ENCODE data around the gene ATP6V0D1.

DNA sequence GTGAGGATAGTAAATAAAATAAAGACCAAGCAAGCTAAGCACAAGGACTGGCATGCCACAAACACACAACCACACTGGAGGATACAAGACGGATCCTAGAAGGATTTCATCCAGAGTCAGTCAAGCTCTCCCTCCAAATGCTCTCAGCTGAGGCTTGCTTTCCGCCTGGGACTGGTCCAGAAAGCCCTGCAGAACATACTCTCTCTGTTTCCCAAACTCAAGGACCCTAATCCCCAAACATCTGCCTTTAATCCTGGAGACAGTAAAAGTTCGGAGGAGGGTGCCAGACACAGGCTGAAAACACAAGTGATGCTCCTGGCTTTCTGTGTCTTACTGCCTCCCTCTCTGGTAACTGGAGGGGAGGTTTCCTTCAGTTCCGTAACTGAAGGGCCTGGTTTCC lies 55.4 kb downstream of the ATP6V0D1 start:
- no peak for TF ChIP-seq POLR2A (IDR thresholded peaks at IDR 0.05; ENCODE audit: low read depth, low read length)
- TF ChIP-seq TAF1 (IDR thresholded peaks at IDR 0.05; ENCODE audit: low read depth, low read length), result no peak
- no peak for TF ChIP-seq POLR2AphosphoS5 (IDR thresholded peaks at IDR 0.05; ENCODE audit: low read depth, low read length)

Measured in GM12891 (cell line).